ENCODE data around the gene PPFIBP1. TPM values are rescaled to one million over a fixed set of nuclear protein-coding genes. Genes with fewer than 3 reads are reported as not detected.

The PPFIBP1 gene
- polyA plus RNA-seq, 1 of the 3 experiments (the other 2 are of a cell fraction): 55.0 TPM

DNA sequence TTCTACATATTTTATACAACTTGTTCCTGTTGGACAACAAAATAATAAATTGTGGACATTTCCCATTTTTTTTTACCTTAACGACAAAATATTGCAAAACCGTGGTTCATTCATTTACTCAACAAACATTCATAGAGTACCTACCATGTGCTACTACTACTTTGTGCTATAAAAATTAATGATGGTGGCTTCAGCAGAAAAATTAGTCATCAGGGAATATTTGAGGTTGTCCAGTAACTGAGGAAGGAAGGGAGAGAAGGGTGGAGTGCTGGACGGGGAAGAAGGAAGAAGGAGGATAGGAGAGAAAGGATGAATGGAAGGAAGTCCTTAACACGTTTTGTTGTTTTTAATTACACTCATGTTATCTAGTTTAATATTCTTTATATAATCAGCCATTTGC is 53.7 kb downstream of the PPFIBP1 start:
- no peak overlapping the region for H3K4me2 ChIP-seq
- H2AFZ ChIP-seq (ENCODE audit: low read depth): no peak overlapping the region
- no peak for TF ChIP-seq ELF1 (IDR thresholded peaks at IDR 0.05)
- no peak for TF ChIP-seq TAF1 (IDR thresholded peaks at IDR 0.05; ENCODE audit: borderline replicate concordance, low read depth, low read length)
- no peak for TF ChIP-seq TEAD4 (IDR thresholded peaks at IDR 0.05; ENCODE audit: borderline replicate concordance, insufficient read depth)
- no peaks in the 10 kb centered on the region for H3K27me3 ChIP-seq (ENCODE audit: insufficient read depth)
- 92% methylated on average over 4 of the region's 4 CpGs for WGBS (ENCODE audit: low lambda C conversion rate)
- H3K4me1 ChIP-seq (ENCODE audit: control insufficient read depth in 1 of 2, insufficient read depth in 2 of 2, low read depth in 1 of 2, low read length in 1 of 2): peaks cover 0 to 46% of the 10 kb centered on the region in 2 experiments
- H3K4me3 ChIP-seq (ENCODE audit: low read depth in 2 of 2, low read length in 1 of 2): no peak overlapping the region
- H3F3A ChIP-seq (replicated peaks; ENCODE audit: insufficient read depth): peaks cover 39% of the 10 kb centered on the region
- no peaks in the 10 kb centered on the region for H4K20me1 ChIP-seq (ENCODE audit: insufficient read depth)
- peaks cover 17 to 46% of the 10 kb centered on the region in 2 experiments for H3K36me3 ChIP-seq (replicated peaks in 1 of 2; ENCODE audit: control insufficient read depth in 1 of 2, insufficient read depth in 2 of 2, low read length in 1 of 2)
- H3K79me2 ChIP-seq (ENCODE audit: insufficient read depth): peaks cover 92% of the 10 kb centered on the region
- H3K9me3 ChIP-seq: no peaks in the 10 kb centered on the region
- H3K9ac ChIP-seq: no peak overlapping the region
- no peak for DNase-seq
- H3K27ac ChIP-seq (ENCODE audit: low read depth in 2 of 2, low read length in 1 of 2): peak overlapping the region in 1 of 2 experiments; percentile 100; a peak in 1 of 4 replicates
- ChIA-PET POLR2A (no interaction called here), CTCF (no interaction called here)
- no peaks in the 10 kb centered on the region for H3K9me2 ChIP-seq

DNA sequence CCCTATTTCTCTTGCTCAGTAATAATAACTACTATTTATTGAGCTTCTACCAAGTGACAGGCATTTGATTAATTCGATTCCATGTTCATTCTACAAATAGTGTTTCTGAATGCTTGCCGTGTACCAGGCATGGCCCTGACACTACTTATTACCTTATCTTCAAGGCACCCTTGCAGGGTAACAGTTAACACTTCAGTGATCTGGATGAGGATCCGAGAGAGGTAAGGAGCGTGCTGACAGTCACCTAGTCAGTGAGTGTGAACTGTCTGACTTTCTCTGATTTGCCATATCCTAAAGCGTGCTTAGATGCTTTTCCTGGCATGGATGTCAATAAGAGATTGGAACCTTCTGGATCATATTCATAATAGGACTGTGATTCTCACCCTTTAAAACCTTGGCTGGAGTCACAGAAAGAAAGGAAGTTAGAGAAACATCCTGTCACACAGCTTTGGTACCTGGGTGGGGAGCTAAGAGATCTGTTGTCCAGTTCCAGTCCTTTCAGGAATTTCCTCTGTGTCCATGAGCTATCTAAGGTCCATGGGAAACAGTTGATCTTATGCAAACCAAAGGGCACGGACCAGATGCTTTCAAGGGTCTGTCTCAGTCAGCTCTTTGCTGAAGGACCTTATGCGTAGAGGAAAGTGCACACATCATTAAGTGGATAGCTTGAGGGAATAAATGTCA is 54.8 kb downstream of the PPFIBP1 start:
- ChIA-PET CTCF (no interaction called here), POLR2A (no interaction called here)
- H3K36me3 ChIP-seq (replicated peaks in 1 of 2; ENCODE audit: control insufficient read depth in 1 of 2, insufficient read depth in 2 of 2, low read length in 1 of 2): peaks cover 20 to 48% of the 10 kb centered on the region in 2 experiments
- H3K4me3 ChIP-seq (ENCODE audit: low read depth in 2 of 2, low read length in 1 of 2): no peak overlapping the region
- H3K9me2 ChIP-seq: no peaks in the 10 kb centered on the region
- WGBS (ENCODE audit: low lambda C conversion rate): 91% methylated on average over 7 of the region's 7 CpGs
- peaks cover 94% of the 10 kb centered on the region for H3K79me2 ChIP-seq (ENCODE audit: insufficient read depth)
- H3K9me3 ChIP-seq: no peaks in the 10 kb centered on the region
- H3K27ac ChIP-seq (ENCODE audit: low read depth in 2 of 2, low read length in 1 of 2): no peak overlapping the region
- DNase-seq: no peak
- H4K20me1 ChIP-seq (ENCODE audit: insufficient read depth): no peaks in the 10 kb centered on the region
- peaks cover 0 to 38% of the 10 kb centered on the region in 2 experiments for H3K4me1 ChIP-seq (ENCODE audit: control insufficient read depth in 1 of 2, insufficient read depth in 2 of 2, low read depth in 1 of 2, low read length in 1 of 2)
- H2AFZ ChIP-seq (ENCODE audit: low read depth): no peak overlapping the region
- no peak overlapping the region for H3K9ac ChIP-seq
- H3F3A ChIP-seq (replicated peaks; ENCODE audit: insufficient read depth): peaks cover 27% of the 10 kb centered on the region
- H3K4me2 ChIP-seq: no peak overlapping the region
- no peaks in the 10 kb centered on the region for H3K27me3 ChIP-seq (ENCODE audit: insufficient read depth)
- TF ChIP-seq FOXJ3 (CRISPR knock-in tag; IDR thresholded peaks at IDR 0.05): no peak
- TF ChIP-seq, protein P1, sequence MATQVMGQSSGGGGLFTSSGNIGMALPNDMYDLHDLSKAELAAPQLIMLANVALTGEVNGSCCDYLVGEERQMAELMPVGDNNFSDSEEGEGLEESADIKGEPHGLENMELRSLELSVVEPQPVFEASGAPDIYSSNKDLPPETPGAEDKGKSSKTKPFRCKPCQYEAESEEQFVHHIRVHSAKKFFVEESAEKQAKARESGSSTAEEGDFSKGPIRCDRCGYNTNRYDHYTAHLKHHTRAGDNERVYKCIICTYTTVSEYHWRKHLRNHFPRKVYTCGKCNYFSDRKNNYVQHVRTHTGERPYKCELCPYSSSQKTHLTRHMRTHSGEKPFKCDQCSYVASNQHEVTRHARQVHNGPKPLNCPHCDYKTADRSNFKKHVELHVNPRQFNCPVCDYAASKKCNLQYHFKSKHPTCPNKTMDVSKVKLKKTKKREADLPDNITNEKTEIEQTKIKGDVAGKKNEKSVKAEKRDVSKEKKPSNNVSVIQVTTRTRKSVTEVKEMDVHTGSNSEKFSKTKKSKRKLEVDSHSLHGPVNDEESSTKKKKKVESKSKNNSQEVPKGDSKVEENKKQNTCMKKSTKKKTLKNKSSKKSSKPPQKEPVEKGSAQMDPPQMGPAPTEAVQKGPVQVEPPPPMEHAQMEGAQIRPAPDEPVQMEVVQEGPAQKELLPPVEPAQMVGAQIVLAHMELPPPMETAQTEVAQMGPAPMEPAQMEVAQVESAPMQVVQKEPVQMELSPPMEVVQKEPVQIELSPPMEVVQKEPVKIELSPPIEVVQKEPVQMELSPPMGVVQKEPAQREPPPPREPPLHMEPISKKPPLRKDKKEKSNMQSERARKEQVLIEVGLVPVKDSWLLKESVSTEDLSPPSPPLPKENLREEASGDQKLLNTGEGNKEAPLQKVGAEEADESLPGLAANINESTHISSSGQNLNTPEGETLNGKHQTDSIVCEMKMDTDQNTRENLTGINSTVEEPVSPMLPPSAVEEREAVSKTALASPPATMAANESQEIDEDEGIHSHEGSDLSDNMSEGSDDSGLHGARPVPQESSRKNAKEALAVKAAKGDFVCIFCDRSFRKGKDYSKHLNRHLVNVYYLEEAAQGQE (IDR thresholded peaks at IDR 0.05; ENCODE audit: low read depth, low read length): no peak
- TF ChIP-seq GABPA (IDR thresholded peaks at IDR 0.05; ENCODE audit: low read depth): no peak
- TF ChIP-seq TAF1 (IDR thresholded peaks at IDR 0.05; ENCODE audit: borderline replicate concordance, low read depth, low read length): no peak
- TF ChIP-seq, protein P2, sequence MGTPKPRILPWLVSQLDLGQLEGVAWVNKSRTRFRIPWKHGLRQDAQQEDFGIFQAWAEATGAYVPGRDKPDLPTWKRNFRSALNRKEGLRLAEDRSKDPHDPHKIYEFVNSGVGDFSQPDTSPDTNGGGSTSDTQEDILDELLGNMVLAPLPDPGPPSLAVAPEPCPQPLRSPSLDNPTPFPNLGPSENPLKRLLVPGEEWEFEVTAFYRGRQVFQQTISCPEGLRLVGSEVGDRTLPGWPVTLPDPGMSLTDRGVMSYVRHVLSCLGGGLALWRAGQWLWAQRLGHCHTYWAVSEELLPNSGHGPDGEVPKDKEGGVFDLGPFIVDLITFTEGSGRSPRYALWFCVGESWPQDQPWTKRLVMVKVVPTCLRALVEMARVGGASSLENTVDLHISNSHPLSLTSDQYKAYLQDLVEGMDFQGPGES (IDR thresholded peaks at IDR 0.05; ENCODE audit: low read depth, low read length): no peak
- TF ChIP-seq EP300 (IDR thresholded peaks at IDR 0.05; ENCODE audit: borderline replicate concordance in 1 of 2, low read depth in 1 of 2, low read length in 1 of 2): no peak
- TF ChIP-seq, protein P3, sequence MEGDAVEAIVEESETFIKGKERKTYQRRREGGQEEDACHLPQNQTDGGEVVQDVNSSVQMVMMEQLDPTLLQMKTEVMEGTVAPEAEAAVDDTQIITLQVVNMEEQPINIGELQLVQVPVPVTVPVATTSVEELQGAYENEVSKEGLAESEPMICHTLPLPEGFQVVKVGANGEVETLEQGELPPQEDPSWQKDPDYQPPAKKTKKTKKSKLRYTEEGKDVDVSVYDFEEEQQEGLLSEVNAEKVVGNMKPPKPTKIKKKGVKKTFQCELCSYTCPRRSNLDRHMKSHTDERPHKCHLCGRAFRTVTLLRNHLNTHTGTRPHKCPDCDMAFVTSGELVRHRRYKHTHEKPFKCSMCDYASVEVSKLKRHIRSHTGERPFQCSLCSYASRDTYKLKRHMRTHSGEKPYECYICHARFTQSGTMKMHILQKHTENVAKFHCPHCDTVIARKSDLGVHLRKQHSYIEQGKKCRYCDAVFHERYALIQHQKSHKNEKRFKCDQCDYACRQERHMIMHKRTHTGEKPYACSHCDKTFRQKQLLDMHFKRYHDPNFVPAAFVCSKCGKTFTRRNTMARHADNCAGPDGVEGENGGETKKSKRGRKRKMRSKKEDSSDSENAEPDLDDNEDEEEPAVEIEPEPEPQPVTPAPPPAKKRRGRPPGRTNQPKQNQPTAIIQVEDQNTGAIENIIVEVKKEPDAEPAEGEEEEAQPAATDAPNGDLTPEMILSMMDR (IDR thresholded peaks at IDR 0.05): no peak
- no peak for TF ChIP-seq TEAD4 (IDR thresholded peaks at IDR 0.05; ENCODE audit: borderline replicate concordance, insufficient read depth)
- TF ChIP-seq MEF2A (IDR thresholded peaks at IDR 0.05; ENCODE audit: borderline replicate concordance, low read depth): no peak
- TF ChIP-seq EZH2phosphoT487 (IDR thresholded peaks at IDR 0.05; ENCODE audit: borderline replicate concordance, low read depth): no peak
- TF ChIP-seq JUND (IDR thresholded peaks at IDR 0.05): no peak
- no peak for TF ChIP-seq FOSL2 (IDR thresholded peaks at IDR 0.05; ENCODE audit: borderline replicate concordance, low read depth)
- no peak for TF ChIP-seq MXI1 (IDR thresholded peaks at IDR 0.05; ENCODE audit: low read depth, low read length)
- TF ChIP-seq RAD21 (IDR thresholded peaks at IDR 0.05; ENCODE audit: low read length): no peak
- no peak for TF ChIP-seq RCOR1 (IDR thresholded peaks at IDR 0.05; ENCODE audit: low read length)
- no peak for TF ChIP-seq RXRA (IDR thresholded peaks at IDR 0.05; ENCODE audit: borderline replicate concordance, low read depth)

All from SK-N-SH (cell line).